ENCODE data around the gene GRIK1. TPM values are rescaled to one million over a fixed set of nuclear protein-coding genes. Genes with fewer than 3 reads are reported as not detected.

Gene GRIK1
- total and polyA plus RNA-seq, 2 experiments from 2014 or later: not detected

DNA sequence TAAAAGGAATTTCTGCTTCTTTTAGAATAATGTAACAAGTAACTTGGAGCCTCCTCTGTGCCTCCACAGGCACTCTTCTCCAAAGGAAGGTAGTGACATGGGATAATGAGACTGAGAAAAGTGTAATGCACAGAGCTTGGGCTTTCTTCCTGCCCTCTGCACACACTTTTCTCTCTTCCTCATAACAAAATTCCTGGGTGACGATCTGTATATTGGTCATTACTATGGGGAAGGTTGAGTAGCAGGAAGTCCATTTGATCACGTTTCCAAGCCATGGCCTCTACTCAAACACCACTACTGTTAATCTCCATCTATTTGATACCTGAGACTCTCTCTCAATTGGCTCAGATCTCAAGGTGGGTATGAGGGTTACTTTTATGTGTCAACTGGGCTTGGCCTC lies 113.9 kb downstream of the GRIK1 start:
- Histone ChIP-seq H3K27ac (no peak overlapping the region), H3F3A (ENCODE audit: insufficient read depth) (no peaks in the 10 kb centered on the region), H3K36me3 (ENCODE audit: low read depth) (no peaks in the 10 kb centered on the region), H3K4me2 (ENCODE audit: unreplicated experiment) (no peak overlapping the region), H3K4me3 (no peak overlapping the region), H3K79me2 (ENCODE audit: insufficient read depth) (no peaks in the 10 kb centered on the region), H2AFZ (no peak overlapping the region), H3K9me2 (ENCODE audit: insufficient read depth) (peaks cover 4% of the 10 kb centered on the region; the same call in 1 of the 2 replicates), H3K27me3 (replicated peaks; ENCODE audit: insufficient read depth) (no peaks in the 10 kb centered on the region), H3K4me1 (ENCODE audit: insufficient read depth) (no peaks in the 10 kb centered on the region), H3K9ac (no peak overlapping the region), H3K9me3 (ENCODE audit: low read depth) (no peaks in the 10 kb centered on the region), H4K20me1 (ENCODE audit: insufficient read depth) (no peaks in the 10 kb centered on the region)
- no peak for DNase-seq
- 39 to 49% methylated on average over 2 of the region's 2 CpGs for WGBS, 2 experiments (ENCODE audit: low coverage in 1 of 2, low lambda C conversion rate in 2 of 2, missing lambda C conversion rate in 2 of 2)
- no peak for TF ChIP-seq EZH2phosphoT487 (IDR thresholded peaks at IDR 0.05; ENCODE audit: insufficient read depth, low read depth)
- no peak for TF ChIP-seq EZH2 (IDR thresholded peaks at IDR 0.05; ENCODE audit: insufficient read depth, poor library complexity, severe bottlenecking)
- in situ Hi-C loops (cut with MboI): loop anchor here (25.0 kb wide), 1 partner anchor 339 kb away; no protein-coding TSS in a partner anchor

- H3K9ac ChIP-seq: no peak overlapping the region
- H3K4me3 ChIP-seq: no peak overlapping the region
- no peak overlapping the region for H3K4me2 ChIP-seq (ENCODE audit: unreplicated experiment)
- H4K20me1 ChIP-seq (ENCODE audit: insufficient read depth): no peaks in the 10 kb centered on the region
- no peak overlapping the region for H3K27ac ChIP-seq
- no peak overlapping the region for H2AFZ ChIP-seq
- H3K36me3 ChIP-seq (ENCODE audit: low read depth): no peaks in the 10 kb centered on the region
- no peaks in the 10 kb centered on the region for H3K4me1 ChIP-seq (ENCODE audit: insufficient read depth)
- no peaks in the 10 kb centered on the region for H3F3A ChIP-seq (ENCODE audit: insufficient read depth)
- H3K27me3 ChIP-seq (replicated peaks; ENCODE audit: insufficient read depth): no peaks in the 10 kb centered on the region
- no peaks in the 10 kb centered on the region for H3K79me2 ChIP-seq (ENCODE audit: insufficient read depth)
- no peak for DNase-seq
- in situ Hi-C loops (cut with MboI): loop anchor here (25.0 kb wide), 1 partner anchor 338 kb away; no protein-coding TSS in a partner anchor
- peaks cover 4% of the 10 kb centered on the region; the same call in 1 of the 2 replicates for H3K9me2 ChIP-seq (ENCODE audit: insufficient read depth)
- H3K9me3 ChIP-seq (ENCODE audit: low read depth): no peaks in the 10 kb centered on the region
- TF ChIP-seq EZH2 (IDR thresholded peaks at IDR 0.05; ENCODE audit: insufficient read depth, poor library complexity, severe bottlenecking) (no peak), EZH2phosphoT487 (IDR thresholded peaks at IDR 0.05; ENCODE audit: insufficient read depth, low read depth) (no peak)
These were observed 114.5 kb downstream of the GRIK1 start for GRCh38 chr21:29825345-29825744.

DNA sequence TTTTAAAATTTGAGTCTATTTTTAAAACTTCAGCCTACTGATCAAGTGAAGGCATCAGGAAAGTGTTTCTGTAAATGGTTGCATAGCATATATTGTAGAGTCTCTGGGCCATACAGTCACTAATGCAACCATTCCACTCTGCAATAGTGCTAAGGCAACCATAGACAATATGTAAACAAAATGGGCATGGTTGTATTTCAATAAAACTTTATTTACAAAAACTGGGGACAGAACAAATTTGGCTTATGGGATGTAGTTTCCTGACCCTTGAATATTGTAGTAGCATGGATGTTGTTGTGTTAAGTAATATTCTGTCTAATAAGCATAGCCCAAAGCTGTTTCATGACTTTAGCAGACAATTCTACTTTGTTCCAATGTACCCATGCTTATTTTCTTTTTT lies 117.7 kb downstream of the GRIK1 start:
- Histone ChIP-seq H3K4me2 (ENCODE audit: unreplicated experiment) (no peak overlapping the region), H3K27me3 (replicated peaks; ENCODE audit: insufficient read depth) (no peaks in the 10 kb centered on the region), H3K9me2 (ENCODE audit: insufficient read depth) (peaks cover 4% of the 10 kb centered on the region; the same call in 1 of the 2 replicates), H3K9me3 (ENCODE audit: low read depth) (no peaks in the 10 kb centered on the region), H2AFZ (no peak overlapping the region), H3K79me2 (ENCODE audit: insufficient read depth) (no peaks in the 10 kb centered on the region), H3K4me1 (ENCODE audit: insufficient read depth) (no peaks in the 10 kb centered on the region), H3K27ac (no peak overlapping the region), H3K36me3 (ENCODE audit: low read depth) (no peaks in the 10 kb centered on the region), H3K9ac (no peak overlapping the region), H3K4me3 (no peak overlapping the region), H3F3A (ENCODE audit: insufficient read depth) (no peaks in the 10 kb centered on the region), H4K20me1 (ENCODE audit: insufficient read depth) (no peaks in the 10 kb centered on the region)
- in situ Hi-C loops (cut with MboI): no loop called here
- no peak for DNase-seq
- no peak for TF ChIP-seq EZH2 (IDR thresholded peaks at IDR 0.05; ENCODE audit: insufficient read depth, poor library complexity, severe bottlenecking)
- no peak for TF ChIP-seq EZH2phosphoT487 (IDR thresholded peaks at IDR 0.05; ENCODE audit: insufficient read depth, low read depth)

DNA sequence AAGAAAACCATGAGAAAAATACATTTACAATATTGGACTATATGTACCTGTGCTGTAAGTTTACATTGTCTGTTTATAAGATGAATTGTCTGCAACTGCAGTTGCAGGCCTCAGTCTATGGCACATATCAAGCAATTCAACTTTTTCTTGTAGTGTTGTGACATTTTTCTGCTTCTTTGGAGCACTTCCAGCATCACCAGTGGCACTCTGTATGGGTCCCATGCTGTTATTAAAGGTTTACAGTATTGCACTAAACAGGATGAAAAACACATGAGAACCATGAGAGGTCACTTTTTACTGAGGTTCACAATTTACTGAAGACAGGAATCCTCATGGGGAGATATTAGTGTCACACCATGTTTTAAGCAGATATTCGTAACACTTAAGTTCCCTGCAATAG lies 118.6 kb downstream of the GRIK1 start:
- H3K4me1 ChIP-seq (ENCODE audit: insufficient read depth): no peaks in the 10 kb centered on the region
- no peak overlapping the region for H3K27ac ChIP-seq
- H3K9ac ChIP-seq: no peak overlapping the region
- TF ChIP-seq EZH2 (IDR thresholded peaks at IDR 0.05; ENCODE audit: insufficient read depth, poor library complexity, severe bottlenecking) (no peak), EZH2phosphoT487 (IDR thresholded peaks at IDR 0.05; ENCODE audit: insufficient read depth, low read depth) (no peak)
- no peaks in the 10 kb centered on the region for H3K79me2 ChIP-seq (ENCODE audit: insufficient read depth)
- no peaks in the 10 kb centered on the region for H3K27me3 ChIP-seq (replicated peaks; ENCODE audit: insufficient read depth)
- DNase-seq: no peak
- H3K36me3 ChIP-seq (ENCODE audit: low read depth): no peaks in the 10 kb centered on the region
- H2AFZ ChIP-seq: no peak overlapping the region
- H3K9me3 ChIP-seq (ENCODE audit: low read depth): no peaks in the 10 kb centered on the region
- no peaks in the 10 kb centered on the region for H3F3A ChIP-seq (ENCODE audit: insufficient read depth)
- no peak overlapping the region for H3K4me3 ChIP-seq
- peaks cover 4% of the 10 kb centered on the region; the same call in 1 of the 2 replicates for H3K9me2 ChIP-seq (ENCODE audit: insufficient read depth)
- 38 to 51% methylated on average over 1 of the region's 1 CpG for WGBS, 2 experiments (ENCODE audit: low coverage in 1 of 2, low lambda C conversion rate in 2 of 2, missing lambda C conversion rate in 2 of 2)
- H3K4me2 ChIP-seq (ENCODE audit: unreplicated experiment): no peak overlapping the region
- no peaks in the 10 kb centered on the region for H4K20me1 ChIP-seq (ENCODE audit: insufficient read depth)
- in situ Hi-C loops (cut with MboI): no loop called here
